ENCODE measurements around the gene DOC2B. TPM values are rescaled to one million over a fixed set of nuclear protein-coding genes. Genes with fewer than 3 reads are reported as not detected.
A peak's percentile ranks its signal among the peaks of the same experiment; 100 is the strongest.

DOC2B gene
- total and polyA plus RNA-seq, 2 of the 8 experiments (the other 6 are each of a cell fraction or from before 2014, with no cell fraction given): 1.3 to 3.3 TPM

GRCh38 chr17:182050-182751 lies 751 bp upstream of the DOC2B start:
- Histone ChIP-seq H2AK5ac (ENCODE audit: low read depth, low read length) (peak overlapping the region; percentile 89; the same call in 1 of the 2 replicates), H3K36me3 (ENCODE audit: control insufficient read depth in 2 of 4, insufficient read depth in 4 of 4, low read length in 3 of 4) (no peaks in the 10 kb centered on the region), H3K23ac (ENCODE audit: insufficient read length) (no peak overlapping the region), H2BK20ac (ENCODE audit: low read length) (peak overlapping the region; percentile 93; the same call in 1 of the 2 replicates), H4K5ac (ENCODE audit: insufficient read length, low read depth, low read length) (no peak overlapping the region), H3K9ac (replicated peaks in 1 of 4; ENCODE audit: extremely low read depth in 1 of 4, low read depth in 3 of 4, low read length in 3 of 4) (no peak overlapping the region; a peak in 2 of 7 replicates), H3K56ac (replicated peaks; ENCODE audit: insufficient read length, low read depth, low read length) (no peak overlapping the region), H4K91ac (replicated peaks; ENCODE audit: insufficient read length, low read length) (no peak overlapping the region), H3K18ac (ENCODE audit: extremely low read depth, low read length) (peak overlapping the region; percentile 75), H3K9me3 (ENCODE audit: insufficient read depth in 2 of 2, low read depth in 1 of 2, low read length in 1 of 2) (no peaks in the 10 kb centered on the region), H2AFZ (ENCODE audit: low read length) (peak overlapping the region; percentile 78; the same call in 1 of the 2 replicates), H2BK15ac (ENCODE audit: low read length) (peak overlapping the region; percentile 34; the same call in 1 of the 2 replicates), H3K4me3 (ENCODE audit: extremely low read depth in 1 of 4, insufficient read depth in 2 of 4, low read depth in 3 of 4, low read length in 4 of 4) (peak overlapping the region; percentile 34 to 58 (median 38); a peak in 6 of 8 replicates), H3K4me1 (replicated peaks in 1 of 4; ENCODE audit: control insufficient read depth in 3 of 4, insufficient read depth in 4 of 4, low read length in 3 of 4) (peaks cover 6 to 16% (median 12%) of the 10 kb centered on the region in 4 experiments), H3K27ac (ENCODE audit: low read depth, low read length) (no peak overlapping the region), H4K8ac (ENCODE audit: extremely low read depth, insufficient read depth, low read length) (peak overlapping the region; percentile 62), H3K79me1 (ENCODE audit: low read depth, low read length) (no peaks in the 10 kb centered on the region), H3K27me3 (replicated peaks in 1 of 4; ENCODE audit: control insufficient read depth in 3 of 4, extremely low read depth in 1 of 4, insufficient read depth in 3 of 4, low read length in 3 of 4) (peaks cover 19 to 62% (median 42%) of the 10 kb centered on the region in 4 experiments), H3K4me2 (ENCODE audit: insufficient read depth in 1 of 2, low read depth in 2 of 2, low read length in 2 of 2) (peak overlapping the region; percentile 68 to 77), H2BK120ac (replicated peaks; ENCODE audit: low read depth, low read length) (no peak overlapping the region), H2BK5ac (ENCODE audit: low read depth, low read length) (no peak overlapping the region), H2BK12ac (ENCODE audit: low read depth, low read length) (peak overlapping the region; percentile 96), H4K20me1 (replicated peaks in 1 of 2; ENCODE audit: control insufficient read depth in 1 of 2, insufficient read depth in 2 of 2, low read length in 2 of 2) (no peaks in the 10 kb centered on the region), H3K23me2 (ENCODE audit: low read depth, low read length) (peaks cover 9% of the 10 kb centered on the region; the same call in 1 of the 2 replicates), H3K79me2 (ENCODE audit: control insufficient read depth in 1 of 2, insufficient read depth in 2 of 2, low read length in 2 of 2) (no peaks in the 10 kb centered on the region), H3K4ac (replicated peaks; ENCODE audit: insufficient read length, low read depth, low read length) (peak overlapping the region; percentile 9), H3K14ac (ENCODE audit: insufficient read length) (no peak overlapping the region)
- 68% methylated on average over 18 of the region's 18 CpGs; no CpG with 5 or more reads in 1 of the 2 experiments for WGBS, 2 experiments (ENCODE audit: extremely low coverage in 1 of 2, insufficient coverage in 1 of 2, insufficient read length in 1 of 2, insufficient replicate concordance in 2 of 2, low coverage in 1 of 2, low lambda C conversion rate in 2 of 2, missing lambda C conversion rate in 1 of 2)
- POLR2A ChIA-PET (ENCODE audit: partially characterized antibody): interaction anchor here (0.6 to 1.9 kb wide), 6 partner anchors 12 to 123 kb away, joined by 3 to 6 read pairs (median 4); no protein-coding TSS in a partner anchor
- FAIRE-seq: no peak
- CTCF ChIA-PET (ENCODE audit: partially characterized antibody): interaction anchor here (1.1 to 2.2 kb wide), 4 partner anchors 17 to 194 kb away, joined by 4 to 7 read pairs (median 4); no protein-coding TSS in a partner anchor
- DNase-seq (ENCODE audit: low read depth in 1 of 2, low spot score in 2 of 2): no peak
- TF ChIP-seq ATF3 (IDR thresholded peaks at IDR 0.05; ENCODE audit: insufficient read depth, low read depth, low read length) (0 out of 2 replicates have a peak, but pooled peaks have one; percentile 7), CEBPB (IDR thresholded peaks at IDR 0.05; ENCODE audit: low read depth, low read length) (peak; percentile 76), CHD1 (IDR thresholded peaks at IDR 0.05; ENCODE audit: low read depth, low read length) (no peak)

All from H1 (cell line).